PC-3 (cell line): ENCODE measurements around the gene RNF103. TPM values are rescaled to one million over a fixed set of nuclear protein-coding genes. Genes with fewer than 3 reads are reported as not detected.

Experiments
- ATAC-seq: fragments of 200-7000 bp; cut with Tn5 transposase; 2 replicates; pipeline ENCODE4 v1.9.1; 2020; ENCODE audit warnings: mild to moderate bottlenecking, moderate library complexity
- BruUV-seq: library from RNA; stranded (reverse); fragments of 400-500 nt; replicated peaks from 2 replicates; lab custom pipeline; 2021; lab: Mats Ljungman, UMichigan
- CTCF ChIA-PET: fragments of 300-600 bp; sonication (Branson Sonifier 250); formaldehyde crosslinking; loops from one replicate; lab custom pipeline; 2022; ENCODE audit warnings: antibody characterized with exemption; lab: Charles Lee
- POLR2A ChIA-PET: fragments of 300-600 bp; sonication (Branson Sonifier 250); formaldehyde crosslinking; loops from one replicate; lab custom pipeline; 2022; ENCODE audit warnings: antibody characterized with exemption; ENCODE audit not compliant: unreplicated experiment; lab: Charles Lee
- DNase-seq: peaks from one replicate; pipeline ENCODE4 v3.0.0-alpha.2; 2015
- H2AFZ ChIP-seq: fragments of 300-600 bp; sonication (generic); 2 replicates; pipeline ENCODE4 v1.6.0; 2016; ENCODE audit warnings: antibody characterized with exemption, low read length
- H3F3A ChIP-seq: fragments of 300-600 bp; sonication (generic); one replicate; pipeline ENCODE4 v1.6.0; 2017; ENCODE audit warnings: antibody characterized with exemption, low read length, control low read depth, mild to moderate bottlenecking; ENCODE audit not compliant: unreplicated experiment
- H3K27ac ChIP-seq: fragments of 300-600 bp; sonication (generic); 2 replicates; pipeline ENCODE4 v1.5.1; 2016; ENCODE audit warnings: mild to moderate bottlenecking, low read length
- H3K27me3 ChIP-seq: fragments of 300-600 bp; sonication (generic); 2 replicates; pipeline ENCODE4 v1.6.1; 2016; ENCODE audit warnings: low read length, mixed read lengths
- H3K36me3 ChIP-seq: fragments of 300-600 bp; sonication (generic); 2 replicates; pipeline ENCODE4 v1.6.1; 2016; ENCODE audit warnings: low read depth, mixed run types, low read length, mixed read lengths
- H3K4me1 ChIP-seq: fragments of 300-600 bp; sonication (generic); 2 replicates; pipeline ENCODE4 v1.5.1; 2016; ENCODE audit warnings: low read length; ENCODE audit not compliant: insufficient read depth
- H3K4me2 ChIP-seq: fragments of 300-600 bp; sonication (generic); 2 replicates; pipeline ENCODE4 v1.6.0; 2016; ENCODE audit warnings: low read length
- H3K4me3 ChIP-seq: fragments of 300-600 bp; sonication (generic); 2 replicates; pipeline ENCODE4 v1.5.1; 2016; ENCODE audit warnings: mild to moderate bottlenecking, low read length, mixed read lengths
- H3K79me2 ChIP-seq: fragments of 300-600 bp; sonication (generic); 2 replicates; pipeline ENCODE4 v1.6.1; 2017; ENCODE audit warnings: low read length, mixed read lengths
- H3K9ac ChIP-seq: fragments of 300-600 bp; sonication (generic); 2 replicates; pipeline ENCODE4 v1.6.0; 2016; ENCODE audit warnings: mild to moderate bottlenecking, low read length
- H3K9me2 ChIP-seq: fragments of 300-600 bp; sonication (generic); replicated peaks from 2 replicates; pipeline ENCODE4 v1.6.1; 2016; ENCODE audit warnings: mixed run types, low read length, mixed read lengths
- H3K9me3 ChIP-seq: fragments of 300-600 bp; sonication (generic); 2 replicates; pipeline ENCODE4 v1.6.1; 2016; ENCODE audit warnings: low read length, mixed read lengths
- H4K20me1 ChIP-seq: fragments of 300-600 bp; sonication (generic); 2 replicates; pipeline ENCODE4 v1.6.1; 2016; ENCODE audit warnings: low read length, mixed read lengths
- CTCF ChIP-seq: fragments of 300-600 bp; sonication (generic); conservative IDR thresholded peaks from 2 replicates; pipeline ENCODE4 v1.5.1; 2017; ENCODE audit warnings: antibody characterized with exemption, low read depth, mild to moderate bottlenecking, low read length
- EZH2 ChIP-seq: fragments of 300-600 bp; sonication (generic); IDR thresholded peaks from one replicate; pipeline ENCODE4 v1.6.1; 2017; ENCODE audit warnings: antibody characterized with exemption, mild to moderate bottlenecking, low read length; ENCODE audit not compliant: unreplicated experiment
- EZH2phosphoT487 ChIP-seq: fragments of 300-600 bp; sonication (generic); IDR thresholded peaks from 2 replicates; pipeline ENCODE4 v1.6.1; 2018; ENCODE audit warnings: mild to moderate bottlenecking, antibody characterized with exemption, low read length, borderline replicate concordance
- intact Hi-C: fragments of 100-400 bp; cut with micrococcal nuclease; formaldehyde crosslinking; loops from 2 replicates; pipeline ENCODE4 v1.9.0; 2023
- total RNA-seq: library from RNA; depleted of rRNA; stranded (reverse); fragments of >200 nt; gene quantifications from 2 replicates; pipeline ENCODE4 v1.2.3, GENCODE V29; 2014

RNF103 gene
- total RNA-seq, 1 experiment from 2014 or later = 10.4 TPM

GRCh38 chr2:86562485-86562921 lies 61.2 kb downstream of the RNF103 start:
- no peaks in the 10 kb centered on the region for H3K9me3 ChIP-seq
- H3K4me2 ChIP-seq = peak overlapping the region; percentile 94
- H3K4me1 ChIP-seq = peaks cover 27% of the 10 kb centered on the region
- no peaks in the 10 kb centered on the region for H4K20me1 ChIP-seq
- TF ChIP-seq EZH2 (no peak), EZH2phosphoT487 (no peak), CTCF (no peak)
- H3K27ac ChIP-seq = peak overlapping the region; percentile 93
- H3K9ac ChIP-seq = peak overlapping the region; percentile 97
- H3K79me2 ChIP-seq = peaks cover 52% of the 10 kb centered on the region
- no TSS peak for BruUV-seq
- no peaks in the 10 kb centered on the region for H3K27me3 ChIP-seq
- DNase-seq = no peak
- no peak for ATAC-seq
- ChIA-PET POLR2A (no interaction called here), CTCF (no interaction called here)
- no peaks in the 10 kb centered on the region for H3F3A ChIP-seq
- no peaks in the 10 kb centered on the region for H3K9me2 ChIP-seq
- peak overlapping the region; percentile 89 for H3K4me3 ChIP-seq
- intact Hi-C loops = loop anchor here (2.0 to 5.0 kb wide), 3 partner anchors 45 to 122 kb away; partner anchors contain the start of genes KDM3A and RNF103
- H2AFZ ChIP-seq = peak overlapping the region; percentile 91
- H3K36me3 ChIP-seq = no peaks in the 10 kb centered on the region

- H2AFZ ChIP-seq = no peak overlapping the region
- intact Hi-C loops = no loop called here
- BruUV-seq = no TSS peak
- no peaks in the 10 kb centered on the region for H3K27me3 ChIP-seq
- no peak overlapping the region for H3K27ac ChIP-seq
- CTCF ChIA-PET = no interaction called here
- POLR2A ChIA-PET = no interaction called here
- no peak for TF ChIP-seq EZH2
- no peak for TF ChIP-seq CTCF
- TF ChIP-seq EZH2phosphoT487 = no peak
- H3K4me1 ChIP-seq = peaks cover 21% of the 10 kb centered on the region
- ATAC-seq (no peak), DNase-seq (no peak)
- no peak overlapping the region for H3K4me3 ChIP-seq
- no peaks in the 10 kb centered on the region for H3K9me3 ChIP-seq
- H3F3A ChIP-seq = no peaks in the 10 kb centered on the region
- H3K79me2 ChIP-seq = peaks cover 93% of the 10 kb centered on the region
- H3K9me2 ChIP-seq = no peaks in the 10 kb centered on the region
- no peaks in the 10 kb centered on the region for H3K36me3 ChIP-seq
- H3K4me2 ChIP-seq = peak overlapping the region; percentile 16
- 0 out of 2 replicates have a peak, but pooled peaks cover 3% of the 10 kb centered on the region for H4K20me1 ChIP-seq
- no peak overlapping the region for H3K9ac ChIP-seq
These were observed 65.8 kb downstream of the RNF103 start for GRCh38 chr2:86557836-86558235.

- H3K79me2 ChIP-seq = peaks cover 93% of the 10 kb centered on the region
- H2AFZ ChIP-seq = no peak overlapping the region
- no peaks in the 10 kb centered on the region for H3K9me2 ChIP-seq
- H3K36me3 ChIP-seq = no peaks in the 10 kb centered on the region
- no peaks in the 10 kb centered on the region for H3K27me3 ChIP-seq
- intact Hi-C loops = no loop called here
- no peak overlapping the region for H3K27ac ChIP-seq
- no peak overlapping the region for H3K4me2 ChIP-seq
- H3K9me3 ChIP-seq = no peaks in the 10 kb centered on the region
- no peak overlapping the region for H3K9ac ChIP-seq
- ATAC-seq = no peak
- H3K4me1 ChIP-seq = peaks cover 12% of the 10 kb centered on the region
- TF ChIP-seq EZH2 = no peak
- TF ChIP-seq EZH2phosphoT487 = no peak
- TF ChIP-seq CTCF = no peak
- H4K20me1 ChIP-seq = 0 out of 2 replicates have a peak, but pooled peaks cover 3% of the 10 kb centered on the region
- ChIA-PET CTCF (no interaction called here), POLR2A (no interaction called here)
- DNase-seq = no peak
- no peaks in the 10 kb centered on the region for H3F3A ChIP-seq
- no TSS peak for BruUV-seq
- H3K4me3 ChIP-seq = no peak overlapping the region
These were observed 67.2 kb downstream of the RNF103 start for GRCh38 chr2:86556508-86556907.
